GM19239 (cell line): ENCODE data around the gene DEFB131A.
"Not testable (repeated sequence)": the region's sequence is repeated elsewhere in the genome, so short reads cannot be mapped to it uniquely, and the experiment has no call there.

Experiments used
- DNase-seq: peaks from one replicate; pipeline ENCODE4 v3.0.0; 2011; ENCODE audit warnings: low spot score; ENCODE audit not compliant: insufficient read length
- FAIRE-seq: peaks from 2 replicates; lab custom pipeline; 2011; peaks lifted over from hg19 to GRCh38; lab: Jason Lieb, UNC

DEFB131A gene

GRCh38 chr4:9444114-9444513, at the start of gene DEFB131A:
TSS of gene DEFB131A (plus strand) at chr4:9444414. CDS start at chr4:9444534, 120 bp downstream.
- not testable (repeated sequence) for FAIRE-seq

GRCh38 chr4:9405774-9406173, 38.4 kb upstream of the DEFB131A start:
- DNase-seq, FAIRE-seq: not testable (repeated sequence)

More at GRCh38 chr4:9444114-9444513, at the start of gene DEFB131A:
- DNase-seq, result not testable (repeated sequence)

DNA sequence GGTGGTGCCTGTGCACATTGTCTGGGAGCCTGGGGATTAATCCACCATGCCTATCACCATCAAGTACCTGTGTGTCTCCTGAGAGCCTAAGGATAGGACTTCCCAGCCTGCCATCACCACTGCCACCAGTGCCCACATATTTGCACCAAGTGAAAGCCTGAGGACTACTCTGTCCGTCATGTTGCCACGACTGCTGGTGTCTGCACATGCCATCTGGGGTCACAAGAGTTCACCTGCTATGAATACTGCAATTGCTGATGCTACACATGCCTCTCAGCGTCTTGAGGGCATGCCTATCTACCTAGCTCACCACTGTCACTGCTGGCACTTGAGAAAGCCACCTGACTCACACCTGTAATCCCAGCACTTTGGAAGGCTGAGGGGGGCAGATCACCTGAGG, 37.7 kb upstream of the DEFB131A start:
- not testable (repeated sequence) for DNase-seq, FAIRE-seq

- no peak for FAIRE-seq
- no peak for DNase-seq
These were observed 34.4 kb upstream of the DEFB131A start for GRCh38 chr4:9409793-9410192.

- DNase-seq, result not testable (repeated sequence)
These were observed 22.2 kb upstream of the DEFB131A start for GRCh38 chr4:9421884-9422455.

GRCh38 chr4:9425916-9426315, 18.3 kb upstream of the DEFB131A start:
- not testable (repeated sequence) for FAIRE-seq, DNase-seq

More at GRCh38 chr4:9421884-9422455, 22.2 kb upstream of the DEFB131A start:
- not testable (repeated sequence) for FAIRE-seq

GRCh38 chr4:9430061-9430460, 14.2 kb upstream of the DEFB131A start:
- FAIRE-seq, DNase-seq: not testable (repeated sequence)

DNA sequence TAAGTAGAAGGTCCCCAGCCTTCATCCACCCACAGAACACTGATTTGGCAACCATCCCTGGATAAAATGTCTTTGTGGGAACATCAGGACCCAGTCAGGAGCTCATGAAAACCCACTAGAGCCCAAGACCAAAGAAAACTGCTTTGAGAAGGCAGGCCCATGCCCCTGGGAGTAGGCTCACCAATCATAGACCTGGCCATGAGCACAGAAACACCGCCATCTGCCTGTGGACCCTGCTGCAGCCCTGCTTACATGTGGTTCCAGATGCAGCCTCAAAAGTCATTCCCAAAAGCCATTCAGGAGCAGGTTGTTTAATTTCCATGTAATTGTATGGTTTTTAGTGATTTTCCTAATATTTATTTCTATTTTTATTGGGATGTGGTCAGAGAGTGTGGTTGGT, 10.9 kb upstream of the DEFB131A start:
- not testable (repeated sequence) for FAIRE-seq, DNase-seq

DNA sequence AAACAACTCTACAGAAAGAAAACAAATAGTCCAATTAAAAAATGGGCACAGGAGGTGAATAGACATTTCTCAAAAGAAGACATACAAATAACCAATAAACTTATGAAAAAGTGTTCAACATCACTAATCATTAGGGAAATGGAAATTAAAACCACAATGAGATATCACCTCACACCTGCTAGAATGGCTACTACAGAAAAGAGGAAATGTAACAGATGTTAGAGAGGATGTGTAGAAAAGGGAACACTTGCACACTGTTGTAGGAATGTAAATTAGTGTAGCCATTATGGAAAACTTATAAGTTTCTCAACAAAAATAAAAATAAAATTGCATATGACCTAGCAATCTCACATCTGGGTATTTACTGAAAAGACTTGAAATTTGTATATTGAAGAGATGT, 7.5 kb upstream of the DEFB131A start:
- FAIRE-seq, DNase-seq: not testable (repeated sequence)

DNA sequence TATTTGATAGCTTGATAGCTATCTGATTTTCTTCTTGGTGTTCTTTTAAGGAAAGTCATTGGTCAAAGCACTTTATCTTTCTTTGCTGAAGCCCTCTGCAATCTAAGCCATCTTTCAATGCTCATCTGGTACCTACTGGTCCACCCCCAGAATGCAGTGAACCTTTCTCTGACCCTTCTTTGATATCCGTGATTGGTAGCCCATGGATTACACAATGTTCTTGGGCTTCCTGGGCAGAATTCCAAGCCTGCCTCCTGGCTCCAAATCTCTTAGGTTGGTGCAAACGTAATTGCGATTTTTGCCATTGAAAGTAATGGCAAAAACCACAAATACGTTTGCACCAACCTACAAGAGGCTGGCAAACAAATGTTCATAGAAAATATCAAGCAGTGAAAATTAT, 1.9 kb upstream of the DEFB131A start:
- not testable (repeated sequence) for FAIRE-seq, DNase-seq

GRCh38 chr4:9444681-9445080, 467 bp downstream of the DEFB131A start:
- DNase-seq, FAIRE-seq: not testable (repeated sequence)

DNA sequence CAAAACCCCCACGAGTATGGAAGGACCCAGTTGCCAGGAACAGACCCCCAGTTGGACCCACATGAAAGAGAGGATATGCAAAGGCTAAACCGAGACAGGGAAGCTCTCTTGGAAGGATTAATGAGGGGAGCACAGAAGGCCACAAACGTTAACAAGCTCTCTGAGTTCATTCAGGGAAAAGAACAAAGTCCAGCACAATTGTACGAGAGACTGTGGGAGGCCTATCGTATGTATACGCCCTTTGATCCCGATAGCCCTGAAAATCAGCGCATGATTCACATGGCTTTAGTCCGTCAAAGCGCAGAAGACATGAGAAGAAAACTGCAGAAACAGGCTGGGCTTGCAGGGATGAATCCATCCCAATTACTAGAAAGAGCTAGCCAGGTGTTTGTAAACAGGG, 8.0 kb downstream of the DEFB131A start:
- FAIRE-seq, DNase-seq: not testable (repeated sequence)

GRCh38 chr4:9454284-9454683, 10.1 kb downstream of the DEFB131A start:
- not testable (repeated sequence) for DNase-seq, FAIRE-seq

- DNase-seq, FAIRE-seq: not testable (repeated sequence)
These were observed 10.8 kb downstream of the DEFB131A start for GRCh38 chr4:9455046-9455445.

GRCh38 chr4:9479466-9479865, 35.3 kb downstream of the DEFB131A start:
- DNase-seq, result not testable (repeated sequence)

GRCh38 chr4:9480066-9480465, 35.9 kb downstream of the DEFB131A start:
- FAIRE-seq, DNase-seq: not testable (repeated sequence)

More at GRCh38 chr4:9479466-9479865, 35.3 kb downstream of the DEFB131A start:
- not testable (repeated sequence) for FAIRE-seq

DNA sequence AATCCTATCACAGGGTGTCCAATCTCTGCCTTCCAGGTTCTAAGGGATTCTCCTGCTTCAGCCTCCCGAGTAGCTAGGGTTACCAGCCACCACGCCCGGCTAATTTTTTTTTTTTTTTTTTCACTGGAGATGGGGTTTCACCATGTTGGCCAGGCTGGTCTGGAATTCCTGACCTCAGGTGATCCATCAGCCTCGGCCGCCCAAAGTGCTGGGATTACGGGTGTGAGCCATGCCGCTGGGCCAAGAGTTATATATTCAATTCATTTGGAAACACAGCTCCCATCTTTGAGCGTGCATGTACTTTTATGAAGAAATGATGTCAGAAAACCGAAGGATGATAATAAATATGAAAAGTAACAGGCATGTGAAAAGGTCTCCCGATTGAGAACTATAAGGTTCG, 38.7 kb downstream of the DEFB131A start:
- DNase-seq, FAIRE-seq: not testable (repeated sequence)

DNA sequence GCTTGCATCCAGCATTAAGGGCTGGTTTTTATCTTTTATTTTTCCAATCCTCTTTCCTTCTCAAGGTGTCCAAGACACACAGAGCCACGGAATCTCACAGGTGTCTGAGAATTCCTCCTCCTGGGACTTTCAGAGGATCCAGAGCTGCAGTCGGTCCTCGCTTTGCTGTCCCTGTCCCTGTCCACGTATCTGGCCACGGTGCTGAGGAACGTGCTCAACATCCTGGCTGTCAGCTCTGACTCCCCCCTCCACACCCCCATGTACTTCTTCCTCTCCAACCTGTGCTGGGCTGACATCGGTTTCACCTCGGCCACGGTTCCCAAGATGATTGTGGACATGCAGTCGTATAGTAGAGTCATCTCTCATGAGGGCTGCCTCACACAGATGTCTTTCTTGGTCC, 39.5 kb downstream of the DEFB131A start:
- not testable (repeated sequence) for DNase-seq, FAIRE-seq

DNA sequence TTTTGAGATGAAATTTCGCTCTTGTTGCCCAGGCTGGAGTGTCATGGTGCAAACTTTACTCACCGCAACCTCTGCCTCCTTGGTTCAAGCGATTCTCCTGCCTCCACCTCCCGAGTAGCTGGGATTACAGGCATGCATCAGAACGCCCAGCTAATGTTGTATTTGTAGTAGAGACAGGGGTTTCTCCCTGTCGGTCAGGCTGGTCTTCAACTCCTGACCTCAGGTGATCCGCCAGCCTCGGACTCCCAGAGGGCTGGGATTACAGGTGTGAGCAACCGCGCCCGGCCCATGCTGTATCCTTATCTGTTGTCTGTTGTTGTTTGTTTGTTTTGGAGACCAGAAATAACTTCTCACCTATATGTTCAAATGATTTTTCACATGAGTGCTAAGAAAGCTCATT, 42.7 kb downstream of the DEFB131A start:
- not testable (repeated sequence) for DNase-seq, FAIRE-seq

DNA sequence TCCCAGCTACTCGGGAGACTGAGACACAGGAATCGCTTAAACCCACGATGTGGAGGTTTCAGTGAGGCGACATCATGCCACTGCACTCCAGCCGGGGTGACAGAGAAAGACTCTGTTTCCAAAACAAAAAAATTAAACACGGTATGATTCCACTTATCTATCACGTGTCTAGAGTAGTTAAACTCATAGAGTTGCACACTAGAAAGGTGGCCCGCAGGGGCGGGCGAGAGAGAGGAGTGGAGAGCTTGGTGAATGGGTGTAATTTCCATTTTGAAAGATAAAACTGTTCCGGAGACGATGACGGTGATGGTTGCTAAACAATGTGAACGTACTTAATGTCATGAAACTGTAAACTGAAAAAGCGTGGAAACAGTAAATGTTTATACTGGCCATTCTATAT, 44.6 kb downstream of the DEFB131A start:
- not testable (repeated sequence) for DNase-seq, FAIRE-seq

GRCh38 chr4:9490496-9490895, 46.3 kb downstream of the DEFB131A start:
- not testable (repeated sequence) for DNase-seq, FAIRE-seq

GRCh38 chr4:9490986-9491385, 46.8 kb downstream of the DEFB131A start:
- not testable (repeated sequence) for DNase-seq, FAIRE-seq
